ENCODE measurements around the gene C11orf97. TPM values are rescaled to one million over a fixed set of nuclear protein-coding genes. Genes with fewer than 3 reads are reported as not detected.

The C11orf97 gene
- total RNA-seq, 1 experiment from 2014 or later = not detected

- H3K36me3 Mint-ChIP-seq (ENCODE audit: insufficient read depth, unreplicated experiment) = no peaks in the 10 kb centered on the region
- intact Hi-C loops (cut with micrococcal nuclease) = no loop called here
- ChIA-PET CTCF (interaction anchor here (0.8 to 1.9 kb wide), 2 partner anchors 37 to 39 kb away, joined by 3 to 16 read pairs; no protein-coding TSS in a partner anchor), POLR2A (interaction anchor here (0.8 kb wide), 1 partner anchor 65 kb away, joined by 3 read pairs; the partner anchor contains the start of genes ANKRD49 and MRE11)
- no peaks in the 10 kb centered on the region for H3K9me3 Mint-ChIP-seq (ENCODE audit: unreplicated experiment)
- no peaks in the 10 kb centered on the region for H3K27me3 Mint-ChIP-seq (ENCODE audit: insufficient read depth, unreplicated experiment)
- DNase-seq (ENCODE audit: unreplicated experiment) = no peak
- no peak for TF ChIP-seq CTCF (IDR thresholded peaks at IDR 0.05; ENCODE audit: unreplicated experiment)
- no peak overlapping the region for H3K4me3 Mint-ChIP-seq (ENCODE audit: unreplicated experiment)
- H3K27ac Mint-ChIP-seq (ENCODE audit: low read depth, unreplicated experiment) = no peak overlapping the region
- no TSS peak for BruUV-seq (replicated peaks)
- peaks cover 7% of the 10 kb centered on the region for H3K4me1 Mint-ChIP-seq (ENCODE audit: insufficient read depth, unreplicated experiment)
Measured at GRCh38 chr11:94559361-94559760, 47.1 kb downstream of the C11orf97 start.

GRCh38 chr11:94560834-94561233 lies 48.6 kb downstream of the C11orf97 start:
- no peaks in the 10 kb centered on the region for H3K9me3 Mint-ChIP-seq (ENCODE audit: unreplicated experiment)

DNA sequence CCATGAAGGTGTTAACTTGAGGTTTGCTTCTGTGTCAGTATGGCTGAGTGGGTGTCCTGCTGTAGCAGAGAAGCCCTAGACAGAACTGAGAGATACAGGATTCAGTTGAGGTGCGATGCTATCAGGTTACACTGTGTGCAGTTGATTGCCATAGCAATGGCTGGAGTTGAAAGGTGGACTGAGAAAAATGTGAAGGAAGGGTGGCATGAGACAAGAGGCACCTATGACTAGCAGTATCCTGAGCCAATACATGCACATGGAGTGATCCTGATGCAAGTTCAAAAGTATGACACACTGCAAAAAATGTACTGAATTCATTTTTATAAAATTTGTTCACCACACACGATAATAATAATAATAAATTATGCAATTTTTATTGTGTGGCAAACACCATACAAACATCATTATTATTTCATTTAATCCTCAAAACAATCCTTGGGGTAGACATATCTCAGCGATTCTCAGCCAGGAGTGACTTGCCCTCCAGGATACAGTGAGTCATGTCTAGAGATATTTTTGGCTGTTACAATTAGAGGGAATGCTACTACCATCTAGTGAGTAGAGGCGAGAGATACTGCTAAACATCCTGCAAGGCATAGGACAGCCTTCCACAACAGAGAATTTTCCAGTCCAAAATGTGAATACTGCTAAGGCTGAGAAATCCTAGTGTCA lies 51.1 kb downstream of the C11orf97 start:
- no TSS peak for BruUV-seq (replicated peaks)
- peak; percentile 68 for DNase-seq (ENCODE audit: unreplicated experiment)
- intact Hi-C loops (cut with micrococcal nuclease) = loop anchor here (1.0 to 5.0 kb wide), 2 partner anchors 44 to 381 kb away; no protein-coding TSS in a partner anchor
- Mint-ChIP-seq H3K36me3 (ENCODE audit: insufficient read depth, unreplicated experiment) (no peaks in the 10 kb centered on the region), H3K9me3 (ENCODE audit: unreplicated experiment) (no peaks in the 10 kb centered on the region), H3K27ac (ENCODE audit: low read depth, unreplicated experiment) (no peak overlapping the region), H3K4me3 (ENCODE audit: unreplicated experiment) (no peak overlapping the region), H3K27me3 (ENCODE audit: insufficient read depth, unreplicated experiment) (no peaks in the 10 kb centered on the region), H3K4me1 (ENCODE audit: insufficient read depth, unreplicated experiment) (peaks cover 7% of the 10 kb centered on the region)
- ChIA-PET CTCF (interaction anchor here (0.6 to 6.2 kb wide), 15 partner anchors 10 to 113 kb away, joined by 3 to 177 read pairs (median 3); partner anchors contain the start of gene C11orf97), POLR2A (no interaction called here)
- TF ChIP-seq CTCF (IDR thresholded peaks at IDR 0.05; ENCODE audit: unreplicated experiment) = peak; percentile 50

More at GRCh38 chr11:94560834-94561233, 48.6 kb downstream of the C11orf97 start:
- no peak for TF ChIP-seq CTCF (IDR thresholded peaks at IDR 0.05; ENCODE audit: unreplicated experiment)
- intact Hi-C loops (cut with micrococcal nuclease) = loop anchor here (5.0 kb wide), 1 partner anchor 379 kb away; no protein-coding TSS in a partner anchor
- Mint-ChIP-seq H3K27me3 (ENCODE audit: insufficient read depth, unreplicated experiment) (no peaks in the 10 kb centered on the region), H3K27ac (ENCODE audit: low read depth, unreplicated experiment) (no peak overlapping the region), H3K4me3 (ENCODE audit: unreplicated experiment) (no peak overlapping the region), H3K36me3 (ENCODE audit: insufficient read depth, unreplicated experiment) (no peaks in the 10 kb centered on the region), H3K4me1 (ENCODE audit: insufficient read depth, unreplicated experiment) (peaks cover 7% of the 10 kb centered on the region)
- ChIA-PET POLR2A (interaction anchor here (0.6 kb wide), 1 partner anchor 41 kb away, joined by 3 read pairs; no protein-coding TSS in a partner anchor), CTCF (interaction anchor here (0.6 to 6.2 kb wide), 6 partner anchors 10 to 821 kb away, joined by 3 to 177 read pairs (median 4); no protein-coding TSS in a partner anchor)
- no peak for DNase-seq (ENCODE audit: unreplicated experiment)
- no TSS peak for BruUV-seq (replicated peaks)

GRCh38 chr11:94563848-94564467 lies 51.7 kb downstream of the C11orf97 start:
- Mint-ChIP-seq H3K36me3 (ENCODE audit: insufficient read depth, unreplicated experiment) (no peaks in the 10 kb centered on the region), H3K4me3 (ENCODE audit: unreplicated experiment) (no peak overlapping the region), H3K27me3 (ENCODE audit: insufficient read depth, unreplicated experiment) (no peaks in the 10 kb centered on the region), H3K9me3 (ENCODE audit: unreplicated experiment) (no peaks in the 10 kb centered on the region), H3K4me1 (ENCODE audit: insufficient read depth, unreplicated experiment) (peaks cover 7% of the 10 kb centered on the region), H3K27ac (ENCODE audit: low read depth, unreplicated experiment) (no peak overlapping the region)
- BruUV-seq (replicated peaks) = no TSS peak
- intact Hi-C loops (cut with micrococcal nuclease) = loop anchor here (1.0 to 5.0 kb wide), 2 partner anchors 45 to 382 kb away; no protein-coding TSS in a partner anchor
- CTCF ChIA-PET = interaction anchor here (0.6 to 6.2 kb wide), 11 partner anchors 10 to 114 kb away, joined by 3 to 177 read pairs (median 3); no protein-coding TSS in a partner anchor
- POLR2A ChIA-PET = no interaction called here
- TF ChIP-seq CTCF (IDR thresholded peaks at IDR 0.05; ENCODE audit: unreplicated experiment) = no peak
- DNase-seq (ENCODE audit: unreplicated experiment) = no peak
